Osteoblast (primary cell): ENCODE measurements around the gene COPS3. TPM values are rescaled to one million over a fixed set of nuclear protein-coding genes. Genes with fewer than 3 reads are reported as not detected.

ENCODE experiments used
- DNase-seq: peaks from one replicate; pipeline ENCODE4 v3.0.0; 2011; ENCODE audit warnings: low spot score, mixed read lengths; ENCODE audit not compliant: insufficient read length; ENCODE audit errors: missing footprints
- H2AFZ ChIP-seq: 2 replicates; pipeline ENCODE4 v1.6.0; 2011; ENCODE audit warnings: mild to moderate bottlenecking, low read length
- H3K27ac ChIP-seq: 2 replicates; pipeline ENCODE4 v1.5.1; 2011; ENCODE audit warnings: mild to moderate bottlenecking, low read depth, low read length, moderate library complexity
- H3K27me3 ChIP-seq: 2 replicates; pipeline ENCODE4 v1.6.0; 2012; ENCODE audit warnings: mild to moderate bottlenecking, control low read depth, inconsistent platforms, low read length, moderate library complexity; ENCODE audit not compliant: insufficient read depth
- H3K36me3 ChIP-seq: 2 replicates; pipeline ENCODE4 v1.5.1; 2011; ENCODE audit warnings: mild to moderate bottlenecking, low read length, control low read depth, moderate library complexity; ENCODE audit not compliant: insufficient read depth
- H3K4me1 ChIP-seq: 2 replicates; pipeline ENCODE4 v1.5.1; 2011; ENCODE audit warnings: mild to moderate bottlenecking, low read length, control low read depth, moderate library complexity; ENCODE audit not compliant: insufficient read depth
- H3K4me2 ChIP-seq: 2 replicates; pipeline ENCODE4 v1.6.0; 2011; ENCODE audit warnings: mild to moderate bottlenecking, low read length; ENCODE audit not compliant: insufficient read depth
- H3K4me3 ChIP-seq: fragments of 200-600 bp; sonication (generic); 3 replicates; pipeline ENCODE4 v1.5.1; 2012; ENCODE audit warnings: mild to moderate bottlenecking, low read length, inconsistent platforms; ENCODE audit not compliant: insufficient read depth
- H3K79me2 ChIP-seq: 2 replicates; pipeline ENCODE4 v1.6.0; 2012; ENCODE audit warnings: mild to moderate bottlenecking, low read length, control low read depth, inconsistent platforms; ENCODE audit not compliant: insufficient read depth
- H3K9me3 ChIP-seq: 2 replicates; pipeline ENCODE4 v1.5.1; 2011; ENCODE audit warnings: low read depth, low read length, control low read depth
- H4K20me1 ChIP-seq: 2 replicates; pipeline ENCODE4 v1.6.0; 2012; ENCODE audit warnings: mild to moderate bottlenecking, low read length, control low read depth; ENCODE audit not compliant: insufficient read depth
- CTCF ChIP-seq: IDR thresholded peaks from 2 replicates; pipeline ENCODE4 v1.5.1; 2011; ENCODE audit warnings: mild to moderate bottlenecking, low read depth, low read length, moderate library complexity; ENCODE audit errors: extremely low read depth
- total RNA-seq: library from RNA; depleted of rRNA; stranded (reverse); fragments of >200 nt; gene quantifications from 2 replicates; pipeline ENCODE4 v1.2.3, GENCODE V29; 2012

Gene COPS3
- total RNA-seq, 1 donor, result 78.5 TPM

GRCh38 chr17:17320911-17321220 lies 39.8 kb upstream of the COPS3 start:
- no peaks in the 10 kb centered on the region for H3K27me3 ChIP-seq

GRCh38 chr17:17320188-17320910 lies 39.3 kb upstream of the COPS3 start:
- Histone ChIP-seq H3K4me3 (no peak overlapping the region), H3K79me2 (no peaks in the 10 kb centered on the region), H3K27me3 (no peaks in the 10 kb centered on the region), H3K27ac (no peak overlapping the region), H4K20me1 (no peaks in the 10 kb centered on the region), H2AFZ (no peak overlapping the region), H3K4me1 (no peaks in the 10 kb centered on the region), H3K36me3 (no peaks in the 10 kb centered on the region), H3K4me2 (no peak overlapping the region), H3K9me3 (no peaks in the 10 kb centered on the region)
- no peak for DNase-seq
- no peak for TF ChIP-seq CTCF

More at GRCh38 chr17:17320911-17321220, 39.8 kb upstream of the COPS3 start:
- no peak overlapping the region for H3K4me3 ChIP-seq
- H3K4me1 ChIP-seq, result no peaks in the 10 kb centered on the region
- no peaks in the 10 kb centered on the region for H3K36me3 ChIP-seq
- H3K27ac ChIP-seq, result no peak overlapping the region
- no peaks in the 10 kb centered on the region for H4K20me1 ChIP-seq
- no peak overlapping the region for H3K4me2 ChIP-seq
- no peak for TF ChIP-seq CTCF
- H3K79me2 ChIP-seq, result no peaks in the 10 kb centered on the region
- DNase-seq, result no peak
- H3K9me3 ChIP-seq, result no peaks in the 10 kb centered on the region
- no peak overlapping the region for H2AFZ ChIP-seq

GRCh38 chr17:17315142-17315821 lies 34.2 kb upstream of the COPS3 start:
- Histone ChIP-seq H3K9me3 (no peaks in the 10 kb centered on the region), H2AFZ (no peak overlapping the region), H3K27me3 (no peaks in the 10 kb centered on the region), H3K4me2 (no peak overlapping the region), H4K20me1 (no peaks in the 10 kb centered on the region), H3K4me1 (no peaks in the 10 kb centered on the region), H3K4me3 (no peak overlapping the region), H3K27ac (no peak overlapping the region), H3K36me3 (no peaks in the 10 kb centered on the region), H3K79me2 (no peaks in the 10 kb centered on the region)
- no peak for TF ChIP-seq CTCF
- no peak for DNase-seq

GRCh38 chr17:17314501-17315071 lies 33.5 kb upstream of the COPS3 start:
- Histone ChIP-seq H3K27me3 (no peaks in the 10 kb centered on the region), H3K4me1 (no peaks in the 10 kb centered on the region), H3K4me3 (no peak overlapping the region), H3K27ac (no peak overlapping the region), H3K79me2 (no peaks in the 10 kb centered on the region), H3K9me3 (no peaks in the 10 kb centered on the region), H2AFZ (peak overlapping the region; percentile 66), H3K36me3 (no peaks in the 10 kb centered on the region), H3K4me2 (no peak overlapping the region), H4K20me1 (no peaks in the 10 kb centered on the region)
- TF ChIP-seq CTCF, result no peak
- DNase-seq, result no peak
